ENCODE results near the gene PXYLP1.

DNA sequence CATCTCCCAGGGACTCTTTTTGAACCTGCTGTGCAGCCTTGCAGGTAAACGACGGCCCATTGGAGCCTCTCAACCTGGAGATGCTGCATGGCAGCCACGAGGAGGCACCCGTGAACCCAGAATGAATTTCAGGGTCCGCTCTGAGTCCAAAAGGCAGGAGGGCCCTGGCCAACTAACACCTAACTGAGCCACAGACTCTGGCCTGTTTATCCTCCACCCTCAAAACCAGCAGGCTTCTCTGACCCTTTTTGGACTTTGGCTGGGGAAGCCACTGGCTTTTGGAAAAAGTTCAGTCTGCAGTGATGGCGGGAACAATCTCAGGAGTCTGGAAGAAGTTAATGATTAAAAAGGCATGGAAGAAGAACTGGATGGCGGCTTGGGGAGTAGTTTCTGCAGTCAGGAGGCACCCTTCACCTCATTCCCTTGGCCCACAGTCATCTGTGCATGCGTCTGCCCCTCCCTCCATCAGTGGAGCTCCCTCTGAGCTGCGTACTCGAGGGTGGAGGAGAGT lies 4.1 kb downstream of the PXYLP1 start:
- TF ChIP-seq POLR2AphosphoS5 (IDR thresholded peaks at IDR 0.05), result no peak
- TF ChIP-seq, protein P1, sequence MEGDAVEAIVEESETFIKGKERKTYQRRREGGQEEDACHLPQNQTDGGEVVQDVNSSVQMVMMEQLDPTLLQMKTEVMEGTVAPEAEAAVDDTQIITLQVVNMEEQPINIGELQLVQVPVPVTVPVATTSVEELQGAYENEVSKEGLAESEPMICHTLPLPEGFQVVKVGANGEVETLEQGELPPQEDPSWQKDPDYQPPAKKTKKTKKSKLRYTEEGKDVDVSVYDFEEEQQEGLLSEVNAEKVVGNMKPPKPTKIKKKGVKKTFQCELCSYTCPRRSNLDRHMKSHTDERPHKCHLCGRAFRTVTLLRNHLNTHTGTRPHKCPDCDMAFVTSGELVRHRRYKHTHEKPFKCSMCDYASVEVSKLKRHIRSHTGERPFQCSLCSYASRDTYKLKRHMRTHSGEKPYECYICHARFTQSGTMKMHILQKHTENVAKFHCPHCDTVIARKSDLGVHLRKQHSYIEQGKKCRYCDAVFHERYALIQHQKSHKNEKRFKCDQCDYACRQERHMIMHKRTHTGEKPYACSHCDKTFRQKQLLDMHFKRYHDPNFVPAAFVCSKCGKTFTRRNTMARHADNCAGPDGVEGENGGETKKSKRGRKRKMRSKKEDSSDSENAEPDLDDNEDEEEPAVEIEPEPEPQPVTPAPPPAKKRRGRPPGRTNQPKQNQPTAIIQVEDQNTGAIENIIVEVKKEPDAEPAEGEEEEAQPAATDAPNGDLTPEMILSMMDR (IDR thresholded peaks at IDR 0.05), result no peak

All from prostate gland (tissue), 2 donors.